ENCODE results near the gene ADI1.
A peak's percentile ranks its signal among the peaks of the same experiment; 100 is the strongest.

ADI1 gene

GRCh38 chr2:3536682-3537632 lies 17.6 kb upstream of the ADI1 start:
- H3K36me3 ChIP-seq (ENCODE audit: insufficient read depth, low read length): peaks cover 5% of the 10 kb centered on the region; the same call in 1 of the 2 replicates
- peak overlapping the region; percentile 76; the same call in 1 of the 2 replicates for H3K9ac ChIP-seq (ENCODE audit: low read depth, low read length)
- H3K4me1 ChIP-seq (ENCODE audit: insufficient read depth, low read length): peaks cover 5% of the 10 kb centered on the region; the same call in 1 of the 2 replicates
- H3K9me3 ChIP-seq (ENCODE audit: control insufficient read depth, insufficient read depth, low read length): no peaks in the 10 kb centered on the region

DNA sequence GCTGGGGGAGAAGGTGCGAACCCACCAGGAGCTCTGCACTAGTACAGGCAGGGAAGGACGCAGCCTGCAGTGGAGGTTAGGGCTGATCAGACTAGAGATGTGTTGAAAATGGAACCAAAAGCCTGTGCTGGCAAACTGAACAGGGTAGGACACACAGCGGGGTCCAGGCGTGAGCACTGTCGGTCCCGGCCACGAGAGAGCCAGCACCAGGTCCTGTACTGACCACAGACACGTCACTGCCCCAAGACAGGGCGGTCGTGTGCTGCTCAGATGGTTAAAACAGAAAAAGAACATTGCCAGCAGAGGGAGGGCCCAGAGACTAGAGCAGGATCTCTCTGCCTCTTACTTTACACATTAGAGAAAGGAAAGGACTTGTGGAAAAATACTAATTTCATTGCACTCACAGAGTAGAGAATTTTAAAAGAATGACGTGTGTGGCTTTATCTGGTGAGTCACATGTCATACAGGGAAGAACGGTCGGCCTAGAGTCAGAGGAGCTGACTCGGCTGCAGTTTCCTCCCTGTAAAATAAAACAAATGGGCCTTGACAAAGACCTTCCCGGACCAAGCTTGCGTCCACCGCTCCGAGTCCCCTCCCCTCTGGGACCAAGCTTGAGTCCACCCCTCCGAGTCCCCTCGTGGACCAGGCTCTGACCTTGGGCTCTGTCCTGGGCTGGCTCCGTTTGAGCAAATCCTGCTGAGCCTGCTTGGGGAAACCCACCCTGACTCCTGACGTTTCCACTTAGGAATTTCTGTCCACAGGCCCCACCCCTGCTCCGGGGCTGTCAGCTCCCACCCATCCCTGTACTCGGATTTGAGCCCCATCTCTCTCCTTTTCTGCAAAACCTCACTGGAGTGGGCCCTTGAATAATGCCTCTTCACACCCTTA lies 16.7 kb upstream of the ADI1 start:
- no peaks in the 10 kb centered on the region for H3K9me3 ChIP-seq (ENCODE audit: control insufficient read depth, insufficient read depth, low read length)
- peak overlapping the region; percentile 76 for H3K9ac ChIP-seq (ENCODE audit: low read depth, low read length)

GRCh38 chr2:3535467-3535793 lies 16.1 kb upstream of the ADI1 start:
- Histone ChIP-seq H3K36me3 (ENCODE audit: insufficient read depth, low read length) (0 out of 2 replicates have a peak, but pooled peaks cover 5% of the 10 kb centered on the region), H3K4me1 (ENCODE audit: insufficient read depth, low read length) (peaks cover 5% of the 10 kb centered on the region; the same call in 1 of the 2 replicates), H3K9me3 (ENCODE audit: control insufficient read depth, insufficient read depth, low read length) (no peaks in the 10 kb centered on the region), H3K9ac (ENCODE audit: low read depth, low read length) (peak overlapping the region; percentile 76; the same call in 1 of the 2 replicates)

More for the DNA sequence above, 16.7 kb upstream of the ADI1 start:
- Histone ChIP-seq H3K36me3 (ENCODE audit: insufficient read depth, low read length) (0 out of 2 replicates have a peak, but pooled peaks cover 5% of the 10 kb centered on the region), H3K4me1 (ENCODE audit: insufficient read depth, low read length) (peaks cover 5% of the 10 kb centered on the region; the same call in 1 of the 2 replicates)

DNA sequence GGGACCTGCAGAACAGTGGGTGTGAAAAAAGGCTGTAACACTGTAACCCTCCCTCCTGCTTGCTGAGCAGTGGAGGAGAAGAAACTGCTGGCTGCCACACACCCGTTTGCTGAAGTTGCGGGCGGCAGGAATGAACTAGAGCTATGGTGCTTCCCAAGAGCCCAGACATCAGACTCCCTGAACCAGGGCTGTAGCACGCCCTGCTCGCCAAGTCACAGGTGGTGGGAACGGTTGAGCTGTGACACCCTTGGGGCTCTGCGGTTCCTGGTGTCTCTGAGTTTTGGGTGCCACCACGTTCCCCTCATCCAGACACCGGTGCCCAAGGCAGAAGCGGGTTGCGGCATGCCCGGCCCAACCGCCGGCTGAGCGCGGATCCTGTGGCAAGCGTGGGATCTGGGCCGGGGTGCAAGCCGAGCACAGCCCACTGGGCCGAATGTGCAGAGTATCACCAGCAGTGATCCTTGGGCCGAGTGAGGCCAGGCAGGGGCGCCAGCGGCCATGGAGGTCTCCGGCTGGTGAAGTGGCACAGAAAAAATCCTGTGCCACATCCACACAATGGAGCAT lies 15.0 kb upstream of the ADI1 start:
- no peaks in the 10 kb centered on the region for H3K9me3 ChIP-seq (ENCODE audit: control insufficient read depth, insufficient read depth, low read length)
- no peaks in the 10 kb centered on the region for H3K36me3 ChIP-seq (ENCODE audit: insufficient read depth, low read length)
- H3K4me1 ChIP-seq (ENCODE audit: insufficient read depth, low read length): peaks cover 5% of the 10 kb centered on the region; the same call in 1 of the 2 replicates
- no peak overlapping the region for H3K9ac ChIP-seq (ENCODE audit: low read depth, low read length)

DNA sequence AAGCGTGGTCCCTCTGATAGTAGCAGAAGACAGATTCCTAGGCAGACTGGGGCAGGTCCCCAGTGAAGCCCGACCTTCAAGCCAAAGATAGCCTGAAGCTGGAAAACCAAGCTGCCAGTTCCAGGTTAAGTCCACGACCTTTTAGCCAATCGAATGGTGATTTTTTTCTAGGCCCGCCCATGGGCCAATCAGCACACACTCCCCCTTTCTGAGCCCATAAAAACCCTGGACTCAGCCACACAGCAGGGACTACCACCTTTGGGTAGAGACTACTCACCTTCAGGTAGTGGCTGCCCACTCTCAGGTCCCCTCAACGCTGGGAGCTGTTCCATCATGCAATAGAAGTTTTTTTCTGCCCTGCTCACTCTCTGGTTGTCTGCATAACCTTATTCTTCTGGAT lies 14.5 kb upstream of the ADI1 start:
- H3K4me1 ChIP-seq (ENCODE audit: insufficient read depth, low read length): peaks cover 5% of the 10 kb centered on the region; the same call in 1 of the 2 replicates
- H3K9me3 ChIP-seq (ENCODE audit: control insufficient read depth, insufficient read depth, low read length): no peaks in the 10 kb centered on the region
- H3K9ac ChIP-seq (ENCODE audit: low read depth, low read length): no peak overlapping the region
- no peaks in the 10 kb centered on the region for H3K36me3 ChIP-seq (ENCODE audit: insufficient read depth, low read length)

DNA sequence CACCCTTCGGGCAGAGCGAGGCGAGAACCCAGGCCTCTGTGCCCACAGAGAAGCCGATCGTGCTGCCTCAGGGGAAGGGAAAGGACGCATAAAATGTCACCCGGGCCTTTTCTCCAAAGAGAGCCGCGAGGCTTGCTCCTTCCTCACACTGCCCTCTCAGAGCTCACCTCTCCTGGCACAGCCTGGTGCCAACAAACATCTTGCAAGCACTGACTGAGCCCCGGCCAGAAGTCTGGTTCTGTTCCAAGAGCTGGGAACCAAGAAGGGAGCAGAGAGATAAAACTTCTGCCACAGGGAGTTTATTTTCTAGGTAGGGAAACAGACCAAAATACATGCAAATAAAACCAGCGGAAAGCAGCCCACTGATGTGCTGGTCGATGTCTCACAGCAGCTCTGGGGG lies 13.6 kb upstream of the ADI1 start:
- no peak overlapping the region for H3K9ac ChIP-seq (ENCODE audit: low read depth, low read length)
- H3K9me3 ChIP-seq (ENCODE audit: control insufficient read depth, insufficient read depth, low read length): no peaks in the 10 kb centered on the region
- peaks cover 5% of the 10 kb centered on the region; the same call in 1 of the 2 replicates for H3K4me1 ChIP-seq (ENCODE audit: insufficient read depth, low read length)
- no peaks in the 10 kb centered on the region for H3K36me3 ChIP-seq (ENCODE audit: insufficient read depth, low read length)

GRCh38 chr2:3529316-3530025 lies 10.1 kb upstream of the ADI1 start:
- Histone ChIP-seq H3K4me1 (ENCODE audit: insufficient read depth, low read length) (no peaks in the 10 kb centered on the region), H3K9ac (ENCODE audit: low read depth, low read length) (no peak overlapping the region)

GRCh38 chr2:3527886-3528785 lies 8.8 kb upstream of the ADI1 start:
- H3K4me1 ChIP-seq (ENCODE audit: insufficient read depth, low read length): no peaks in the 10 kb centered on the region
- no peaks in the 10 kb centered on the region for H3K9me3 ChIP-seq (ENCODE audit: control insufficient read depth, insufficient read depth, low read length)
- no peaks in the 10 kb centered on the region for H3K36me3 ChIP-seq (ENCODE audit: insufficient read depth, low read length)
- no peak overlapping the region for H3K9ac ChIP-seq (ENCODE audit: low read depth, low read length)

More at GRCh38 chr2:3529316-3530025, 10.1 kb upstream of the ADI1 start:
- no peaks in the 10 kb centered on the region for H3K9me3 ChIP-seq (ENCODE audit: control insufficient read depth, insufficient read depth, low read length)
- H3K36me3 ChIP-seq (ENCODE audit: insufficient read depth, low read length): no peaks in the 10 kb centered on the region

DNA sequence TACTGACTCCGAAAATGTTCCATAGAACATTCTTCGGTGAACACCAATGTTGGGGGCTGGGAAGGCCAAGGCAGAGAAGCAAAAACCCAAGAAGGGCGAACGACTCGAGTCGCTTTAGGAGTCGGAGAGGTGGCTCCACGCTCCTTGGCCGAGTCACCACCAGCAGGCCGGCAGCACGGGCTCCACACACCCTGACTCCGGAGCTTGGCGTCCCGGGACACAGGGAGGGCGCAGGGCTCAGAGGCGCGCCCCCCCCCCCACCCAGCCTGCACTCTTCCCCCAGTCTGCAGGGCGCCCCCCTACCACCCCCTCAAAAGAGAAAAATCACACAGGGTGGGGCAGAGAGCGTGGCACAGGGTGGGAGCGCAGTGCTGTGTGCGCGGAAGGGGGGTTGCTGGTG lies 7.5 kb upstream of the ADI1 start:
- no peaks in the 10 kb centered on the region for H3K9me3 ChIP-seq (ENCODE audit: control insufficient read depth, insufficient read depth, low read length)
- H3K36me3 ChIP-seq (ENCODE audit: insufficient read depth, low read length): no peaks in the 10 kb centered on the region
- no peaks in the 10 kb centered on the region for H3K4me1 ChIP-seq (ENCODE audit: insufficient read depth, low read length)

GRCh38 chr2:3523551-3524041 lies 4.3 kb upstream of the ADI1 start:
- Histone ChIP-seq H3K36me3 (ENCODE audit: insufficient read depth, low read length) (no peaks in the 10 kb centered on the region), H3K9me3 (ENCODE audit: control insufficient read depth, insufficient read depth, low read length) (no peaks in the 10 kb centered on the region), H3K9ac (ENCODE audit: low read depth, low read length) (no peak overlapping the region), H3K4me1 (ENCODE audit: insufficient read depth, low read length) (no peaks in the 10 kb centered on the region)

More for the DNA sequence above, 7.5 kb upstream of the ADI1 start:
- H3K9ac ChIP-seq (ENCODE audit: low read depth, low read length): no peak overlapping the region

GRCh38 chr2:3522961-3523421 lies 3.7 kb upstream of the ADI1 start:
- no peaks in the 10 kb centered on the region for H3K4me1 ChIP-seq (ENCODE audit: insufficient read depth, low read length)
- H3K9ac ChIP-seq (ENCODE audit: low read depth, low read length): no peak overlapping the region
- H3K36me3 ChIP-seq (ENCODE audit: insufficient read depth, low read length): no peaks in the 10 kb centered on the region
- no peaks in the 10 kb centered on the region for H3K9me3 ChIP-seq (ENCODE audit: control insufficient read depth, insufficient read depth, low read length)

- Histone ChIP-seq H3K36me3 (ENCODE audit: insufficient read depth, low read length) (peaks cover 4% of the 10 kb centered on the region; the same call in 1 of the 2 replicates), H3K9ac (ENCODE audit: low read depth, low read length) (no peak overlapping the region), H3K9me3 (ENCODE audit: control insufficient read depth, insufficient read depth, low read length) (no peaks in the 10 kb centered on the region), H3K4me1 (ENCODE audit: insufficient read depth, low read length) (no peaks in the 10 kb centered on the region)
Measured at GRCh38 chr2:3520591-3520990, 1.3 kb upstream of the ADI1 start.

Measured in ES-I3 (cell line).